Neural progenitor cell (in vitro differentiated cells): ENCODE data around the gene PDRG1. TPM values are rescaled to one million over a fixed set of nuclear protein-coding genes. Genes with fewer than 3 reads are reported as not detected.
A peak's percentile ranks its signal among the peaks of the same experiment; 100 is the strongest.

Source experiments
- DNase-seq: peaks from one replicate; pipeline ENCODE4 v3.0.0-alpha.2; 2016; ENCODE audit warnings: low spot score
- H2AFZ ChIP-seq: fragments of 200-600 bp; sonication (generic); replicated peaks from 2 replicates; pipeline ENCODE4 v1.6.1; 2016; ENCODE audit warnings: antibody characterized with exemption
- H3F3A ChIP-seq: fragments of 200-600 bp; sonication (generic); 2 replicates; pipeline ENCODE4 v1.6.1; 2016; ENCODE audit warnings: antibody characterized with exemption, low read depth
- H3K27ac ChIP-seq: fragments of 200-600 bp; sonication (generic); 2 replicates; pipeline ENCODE4 v1.5.1; 2016; ENCODE audit warnings: mild to moderate bottlenecking
- H3K27me3 ChIP-seq: fragments of 200-600 bp; sonication (generic); 2 replicates; pipeline ENCODE4 v1.6.1; 2016; ENCODE audit warnings: mild to moderate bottlenecking, moderate library complexity
- H3K36me3 ChIP-seq: fragments of 200-600 bp; sonication (generic); 2 replicates; pipeline ENCODE4 v1.5.1; 2016
- H3K4me1 ChIP-seq: fragments of 200-600 bp; sonication (generic); 2 replicates; pipeline ENCODE4 v1.6.1; 2016; ENCODE audit warnings: mixed run types
- H3K4me2 ChIP-seq: fragments of 200-600 bp; sonication (generic); 2 replicates; pipeline ENCODE4 v1.6.1; 2016
- H3K4me3 ChIP-seq: fragments of 200-600 bp; sonication (generic); 2 replicates; pipeline ENCODE4 v1.5.1; 2016
- H3K79me2 ChIP-seq: fragments of 200-600 bp; sonication (generic); 2 replicates; pipeline ENCODE4 v1.6.1; 2016; ENCODE audit warnings: low read depth
- H3K9ac ChIP-seq: fragments of 200-600 bp; sonication (generic); 2 replicates; pipeline ENCODE4 v1.6.1; 2016
- H3K9me3 ChIP-seq: fragments of 200-600 bp; sonication (generic); 2 replicates; pipeline ENCODE4 v1.5.1; 2016; ENCODE audit warnings: low read depth
- H4K20me1 ChIP-seq: fragments of 200-600 bp; sonication (generic); 2 replicates; pipeline ENCODE4 v1.6.1; 2016; ENCODE audit warnings: low read depth
- H3K27ac Mint-ChIP-seq: 3 replicates; pipeline ENCODE4 v1.8.0; 2021; ENCODE audit warnings: mixed read lengths
- H3K27me3 Mint-ChIP-seq: 2 replicates; pipeline ENCODE4 v1.8.0; 2022; ENCODE audit warnings: low read depth, mild to moderate bottlenecking, inconsistent platforms, moderate library complexity, mixed read lengths; ENCODE audit not compliant: insufficient read depth
- H3K36me3 Mint-ChIP-seq: 3 replicates; pipeline ENCODE4 v1.8.0; 2021; ENCODE audit warnings: mixed read lengths
- H3K4me1 Mint-ChIP-seq: 3 replicates; pipeline ENCODE4 v1.8.0; 2021; ENCODE audit warnings: mixed read lengths
- H3K4me3 Mint-ChIP-seq: 3 replicates; pipeline ENCODE4 v1.8.0; 2021; ENCODE audit warnings: mild to moderate bottlenecking, moderate library complexity, mixed read lengths
- H3K9me3 Mint-ChIP-seq: 3 replicates; pipeline ENCODE4 v1.8.0; 2020; ENCODE audit warnings: mixed read lengths
- CTCF ChIP-seq: fragments of 200-600 bp; sonication (generic); IDR thresholded peaks from 2 replicates; pipeline ENCODE4 v1.5.1; 2017; ENCODE audit warnings: antibody characterized with exemption, mild to moderate bottlenecking
- EZH2 ChIP-seq: fragments of 200-600 bp; sonication (generic); IDR thresholded peaks from 2 replicates; pipeline ENCODE4 v1.6.1; 2017; ENCODE audit warnings: antibody characterized with exemption, mild to moderate bottlenecking, moderate library complexity
- EZH2phosphoT487 ChIP-seq: fragments of 200-600 bp; sonication (generic); IDR thresholded peaks from 2 replicates; pipeline ENCODE4 v1.6.1; 2017; ENCODE audit warnings: antibody characterized with exemption
- total RNA-seq: library from RNA; depleted of rRNA; stranded (reverse); fragments of >200 nt; gene quantifications from 2 replicates; pipeline ENCODE4 v1.2.3, GENCODE V29; 2015; ENCODE audit warnings: low replicate concordance

PDRG1 gene
- total RNA-seq, 1 donor from 2014 or later = 11.1 TPM

DNA sequence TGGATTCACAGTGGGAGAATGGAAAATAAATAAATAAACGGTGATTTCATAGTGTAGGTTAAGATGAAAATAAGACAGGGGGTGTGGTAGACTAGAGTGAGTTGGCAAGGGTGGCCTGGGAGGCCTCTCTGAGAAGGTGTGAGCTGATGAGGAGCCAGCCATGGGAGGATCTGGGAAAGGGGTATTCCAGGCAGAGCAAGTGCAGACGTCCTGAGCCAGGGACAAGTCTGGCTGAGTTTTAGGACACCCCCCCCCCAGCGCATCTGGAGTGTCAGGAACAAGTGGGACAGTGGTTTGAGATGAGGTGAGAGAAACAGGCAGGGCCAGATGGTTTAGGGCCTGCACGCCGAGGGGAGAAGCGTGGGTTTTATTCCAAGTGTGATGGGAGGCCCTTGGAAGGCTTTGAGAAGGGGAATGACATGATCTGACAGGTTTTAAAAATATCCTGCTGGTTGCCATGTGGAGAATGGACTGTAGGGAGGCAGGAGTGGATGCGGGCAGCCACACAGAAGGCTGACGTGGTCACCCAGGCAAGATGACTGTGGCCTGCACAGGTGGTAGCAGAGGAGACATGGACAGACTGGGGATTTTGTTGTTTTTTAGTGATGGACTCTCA is 37.3 kb upstream of the PDRG1 start:
- H3K9ac ChIP-seq = no peak overlapping the region
- no peak overlapping the region for H3K4me3 ChIP-seq
- no peak overlapping the region for H2AFZ ChIP-seq
- H3K4me1 ChIP-seq = peaks cover 5% of the 10 kb centered on the region
- H3K4me2 ChIP-seq = no peak overlapping the region
- no peak for DNase-seq
- peak overlapping the region; percentile 22 for H3K4me3 Mint-ChIP-seq
- no peaks in the 10 kb centered on the region for H3K4me1 Mint-ChIP-seq
- H3K27me3 Mint-ChIP-seq = peaks cover 9% of the 10 kb centered on the region
- no peak for TF ChIP-seq CTCF
- H3K27ac ChIP-seq = no peak overlapping the region
- no peaks in the 10 kb centered on the region for H3K79me2 ChIP-seq
- peaks cover 26% of the 10 kb centered on the region for H3K27me3 ChIP-seq
- no peaks in the 10 kb centered on the region for H3K36me3 ChIP-seq
- no peaks in the 10 kb centered on the region for H3K9me3 Mint-ChIP-seq
- H4K20me1 ChIP-seq = peaks cover 3% of the 10 kb centered on the region
- H3F3A ChIP-seq = peaks cover 7% of the 10 kb centered on the region
- H3K9me3 ChIP-seq = no peaks in the 10 kb centered on the region
- no peaks in the 10 kb centered on the region for H3K36me3 Mint-ChIP-seq
- H3K27ac Mint-ChIP-seq = peak overlapping the region; percentile 16

DNA sequence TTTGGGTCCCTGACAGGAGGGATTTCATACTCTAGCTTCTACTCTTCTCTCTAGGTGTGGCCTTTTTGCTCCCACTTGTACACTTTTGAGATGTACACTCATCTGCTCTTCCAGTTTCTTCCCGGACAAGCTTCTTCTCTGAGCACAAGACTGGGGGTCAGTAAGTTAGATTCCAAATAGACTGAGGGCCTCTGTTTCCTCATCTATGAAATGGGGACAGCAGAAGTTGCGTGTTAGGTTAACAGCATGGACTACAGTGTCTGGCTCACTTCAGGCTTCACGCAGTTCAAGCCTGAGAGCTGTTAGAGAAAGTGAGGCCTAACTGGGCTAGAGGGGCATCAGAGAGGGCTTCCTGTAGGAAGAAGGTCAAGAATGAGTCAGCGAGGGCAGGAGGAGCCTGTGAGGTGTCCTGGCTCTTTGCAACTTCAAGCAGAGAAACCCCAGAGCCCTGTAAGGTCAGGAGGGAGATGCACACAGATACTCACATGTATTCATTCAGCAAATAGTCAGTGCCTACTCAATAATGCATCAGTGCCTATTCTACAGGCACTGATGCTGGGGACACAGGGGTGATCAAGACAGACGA is 36.7 kb upstream of the PDRG1 start:
- Histone ChIP-seq H3K9ac (no peak overlapping the region), H3K4me1 (peaks cover 1% of the 10 kb centered on the region), H3K4me3 (no peak overlapping the region), H3K79me2 (no peaks in the 10 kb centered on the region), H3K36me3 (no peaks in the 10 kb centered on the region), H3K27me3 (peaks cover 20% of the 10 kb centered on the region), H3K9me3 (no peaks in the 10 kb centered on the region), H3K4me2 (no peak overlapping the region), H3K27ac (no peak overlapping the region), H2AFZ (no peak overlapping the region), H4K20me1 (no peaks in the 10 kb centered on the region), H3F3A (peaks cover under 1% of the 10 kb centered on the region)
- Mint-ChIP-seq H3K4me3 (no peak overlapping the region), H3K27ac (peak overlapping the region; percentile 30), H3K36me3 (no peaks in the 10 kb centered on the region), H3K4me1 (no peaks in the 10 kb centered on the region), H3K9me3 (no peaks in the 10 kb centered on the region), H3K27me3 (peaks cover 4% of the 10 kb centered on the region)
- TF ChIP-seq EZH2 = no peak
- TF ChIP-seq CTCF = no peak
- TF ChIP-seq EZH2phosphoT487 = no peak
- DNase-seq = no peak

GRCh38 chr20:31987744-31988143 is 35.9 kb upstream of the PDRG1 start:
- Histone ChIP-seq H3K4me1 (no peaks in the 10 kb centered on the region), H2AFZ (no peak overlapping the region), H3K27ac (no peak overlapping the region), H3K36me3 (no peaks in the 10 kb centered on the region), H3K4me2 (no peak overlapping the region), H3K79me2 (no peaks in the 10 kb centered on the region), H4K20me1 (no peaks in the 10 kb centered on the region), H3K9me3 (no peaks in the 10 kb centered on the region), H3K9ac (no peak overlapping the region), H3K27me3 (peaks cover 12% of the 10 kb centered on the region), H3F3A (no peaks in the 10 kb centered on the region), H3K4me3 (no peak overlapping the region)
- Mint-ChIP-seq H3K9me3 (no peaks in the 10 kb centered on the region), H3K36me3 (no peaks in the 10 kb centered on the region), H3K4me3 (no peak overlapping the region), H3K27me3 (peaks cover 5% of the 10 kb centered on the region), H3K4me1 (no peaks in the 10 kb centered on the region), H3K27ac (no peak overlapping the region)
- TF ChIP-seq EZH2 (no peak), CTCF (no peak), EZH2phosphoT487 (no peak)
- no peak for DNase-seq
